Measurements from ENCODE around the gene RTN4RL1. TPM values are rescaled to one million over a fixed set of nuclear protein-coding genes. Genes with fewer than 3 reads are reported as not detected.

RTN4RL1 gene
- total and polyA plus RNA-seq, 2 of the 13 experiments (the other 11 are each of a cell fraction or from before 2014, with no cell fraction given): 0.01 TPM; not detected in 1

GRCh38 chr17:2034157-2034556 is 9.0 kb upstream of the RTN4RL1 start:
- H3K4me3 ChIP-seq (replicated peaks in 1 of 3; ENCODE audit: insufficient read depth in 1 of 3, low read depth in 2 of 3, low read length in 3 of 3): no peak overlapping the region
- ChIA-PET POLR2A (no interaction called here), CTCF (ENCODE audit: low intra/inter-chr PET ratio, low total read pairs) (no interaction called here)
- no peak overlapping the region for H3K4me2 ChIP-seq (ENCODE audit: low read depth, low read length)
- intact Hi-C loops (cut with micrococcal nuclease; ENCODE audit: unreplicated experiment) (no loop called here), in situ Hi-C loops (cut with HindIII; ENCODE audit: extremely low pct_ligation_motif_present, low pct_unique_long_range_greater_than_20kb) (loop anchor here (25.0 kb wide), 1 partner anchor 322 kb away; the partner anchor contains the start of genes TLCD2 and WDR81)
- H3K27ac ChIP-seq (ENCODE audit: extremely low read length, insufficient read depth, low read length): no peak overlapping the region
- no peaks in the 10 kb centered on the region for H3K9me3 ChIP-seq (ENCODE audit: low read length)
- peaks cover 15 to 27% of the 10 kb centered on the region in 2 experiments; a peak in 4 of 5 replicates for H3K36me3 ChIP-seq (replicated peaks in 1 of 2; ENCODE audit: control insufficient read depth in 1 of 2, insufficient read depth in 2 of 2, low read length in 2 of 2)
- H3K79me2 ChIP-seq (ENCODE audit: insufficient read depth, low read length): peaks cover 6% of the 10 kb centered on the region
- peaks cover 18% of the 10 kb centered on the region for H3K4me1 ChIP-seq (ENCODE audit: insufficient read depth, low read length)
- no peaks in the 10 kb centered on the region for H3K27me3 ChIP-seq (ENCODE audit: control insufficient read depth in 1 of 2, insufficient read depth in 2 of 2, low read length in 2 of 2)
- no peak for ATAC-seq
- BruUV-seq (replicated peaks): no TSS peak
- WGBS (ENCODE audit: low lambda C conversion rate): 97% methylated on average over 7 of the region's 7 CpGs
- no peak overlapping the region for H3K9ac ChIP-seq (ENCODE audit: insufficient read depth, low read depth, low read length)
- no peak for DNase-seq (ENCODE audit: low spot score)
- H4K20me1 ChIP-seq (ENCODE audit: insufficient read depth, low read length): peaks cover 4% of the 10 kb centered on the region
- no peak for FAIRE-seq
- no peak for TF ChIP-seq ZNF773 (CRISPR knock-in tag; IDR thresholded peaks at IDR 0.05; ENCODE audit: borderline replicate concordance)
- no peak for TF ChIP-seq XBP1 (CRISPR knock-in tag; IDR thresholded peaks at IDR 0.05)
- no peak for TF ChIP-seq ZNF121 (CRISPR knock-in tag; IDR thresholded peaks at IDR 0.05)
- TF ChIP-seq TOPORS (CRISPR knock-in tag; IDR thresholded peaks at IDR 0.05): no peak
- no peak for TF ChIP-seq TBP (CRISPR knock-in tag; IDR thresholded peaks at IDR 0.05)
- no peak for TF ChIP-seq ZSCAN30 (CRISPR knock-in tag; IDR thresholded peaks at IDR 0.05)
- no peak for TF ChIP-seq AFF4 (CRISPR knock-in tag; IDR thresholded peaks at IDR 0.05)
- H2AFZ ChIP-seq (ENCODE audit: low read length): no peak overlapping the region

Measured in HepG2 (cell line).